SU-DHL-6 (cell line): ENCODE results near the gene MTG1.

Experiments
- H2AFZ ChIP-seq: fragments of 200-600 bp; sonication (generic); 2 replicates; pipeline ENCODE4 v1.6.1; 2014; ENCODE audit warnings: low read depth, mild to moderate bottlenecking, moderate library complexity, mixed read lengths, antibody characterized with exemption, low read length; ENCODE audit not compliant: severe bottlenecking
- H3F3A ChIP-seq: fragments of 200-600 bp; shearing (Covaris generic); 2 replicates; pipeline ENCODE4 v1.6.0; 2016; ENCODE audit warnings: antibody characterized with exemption, mild to moderate bottlenecking; ENCODE audit not compliant: insufficient read depth
- H3K27ac ChIP-seq: fragments of 200-600 bp; sonication (generic); 2 replicates; pipeline ENCODE4 v1.5.1; 2016; ENCODE audit warnings: low read depth, mild to moderate bottlenecking, low read length, moderate library complexity, mixed read lengths
- H3K27me3 ChIP-seq: fragments of 200-600 bp; sonication (generic), shearing (Covaris generic); 2 replicates; pipeline ENCODE4 v1.6.0; 2014; ENCODE audit warnings: mild to moderate bottlenecking, low read length
- H3K36me3 ChIP-seq: fragments of 200-600 bp; sonication (generic); 2 replicates; pipeline ENCODE4 v1.6.1; 2014; ENCODE audit warnings: mild to moderate bottlenecking, low read length, mixed read lengths
- H3K4me2 ChIP-seq: fragments of 300-600, 200-600 bp; shearing (Covaris generic), sonication (generic); 2 replicates; pipeline ENCODE4 v1.6.0; 2014; ENCODE audit warnings: low read length, low read depth, mild to moderate bottlenecking; ENCODE audit not compliant: poor library complexity, severe bottlenecking
- H3K4me3 ChIP-seq: fragments of 200-600 bp; sonication (generic); 2 replicates; pipeline ENCODE4 v1.5.1; 2014; ENCODE audit warnings: antibody characterized with exemption, low read length, mild to moderate bottlenecking, mixed read lengths; ENCODE audit not compliant: insufficient read depth, poor library complexity, severe bottlenecking
- H3K79me2 ChIP-seq: fragments of 200-600 bp; sonication (generic); 2 replicates; pipeline ENCODE4 v1.6.1; 2014; ENCODE audit warnings: mild to moderate bottlenecking, low read length, moderate library complexity; ENCODE audit not compliant: insufficient read depth
- H3K9ac ChIP-seq: fragments of 200-600 bp; sonication (generic); 2 replicates; pipeline ENCODE4 v1.7.0; 2014; ENCODE audit warnings: mild to moderate bottlenecking, low read length
- H3K9me2 ChIP-seq: fragments of 200-600 bp; sonication (generic); replicated peaks from 2 replicates; pipeline ENCODE4 v1.6.1; 2014; ENCODE audit warnings: low read length; ENCODE audit not compliant: insufficient read depth
- H3K9me3 ChIP-seq: fragments of 200-600 bp; sonication (generic); 2 replicates; pipeline ENCODE4 v1.6.1; 2014; ENCODE audit warnings: low read length, mixed read lengths; ENCODE audit not compliant: insufficient read depth
- H4K20me1 ChIP-seq: fragments of 200-600 bp; sonication (generic); 2 replicates; pipeline ENCODE4 v1.6.1; 2014; ENCODE audit warnings: low read depth, mild to moderate bottlenecking, antibody characterized with exemption, low read length, moderate library complexity, mixed read lengths
- EZH2phosphoT487 ChIP-seq: fragments of 200-600 bp; sonication (generic), shearing (Covaris generic); conservative IDR thresholded peaks from 2 replicates; pipeline ENCODE4 v1.6.1; 2018; ENCODE audit warnings: mild to moderate bottlenecking, antibody characterized with exemption, low read length, moderate library complexity, mixed read lengths
- TF ChIP-seq, protein P1 (sequence below): fragments of 200-600 bp; sonication (generic); IDR thresholded peaks from one replicate; pipeline ENCODE4 v1.5.1; 2017; ENCODE audit warnings: antibody characterized with exemption, mild to moderate bottlenecking, low read length, moderate library complexity; ENCODE audit not compliant: insufficient read depth, poor library complexity, severe bottlenecking

The MTG1 gene

DNA sequence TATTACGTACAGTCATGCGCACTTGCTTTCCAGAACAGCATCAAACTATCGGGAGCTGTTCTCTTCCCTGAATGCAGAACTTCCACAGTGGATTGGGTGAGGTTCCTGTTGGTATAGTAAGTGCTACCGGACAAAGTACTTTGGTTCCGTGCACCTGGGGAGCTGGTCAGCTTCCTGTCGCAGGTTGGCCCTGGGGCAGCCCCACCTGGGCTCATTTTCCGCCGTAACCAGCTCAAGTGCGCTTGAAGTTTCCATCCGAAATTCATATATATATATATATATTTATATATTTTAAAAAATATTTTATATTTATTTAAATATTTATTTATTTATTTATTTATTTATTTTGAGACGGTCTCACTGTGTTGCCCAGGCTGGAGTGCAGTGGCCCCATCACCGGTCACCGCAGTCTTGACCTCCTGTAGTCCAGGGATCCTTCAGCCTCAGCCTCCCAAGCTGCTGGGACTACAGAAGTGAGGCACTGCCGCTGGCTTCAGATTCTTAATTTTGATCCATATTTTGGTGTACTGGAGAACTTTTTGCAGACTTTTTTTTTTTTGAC, 66.3 kb downstream of the MTG1 start:
- H3K4me2 ChIP-seq = no peak overlapping the region
- H3K27ac ChIP-seq = no peak overlapping the region
- H3K4me3 ChIP-seq = no peak overlapping the region
- no peaks in the 10 kb centered on the region for H4K20me1 ChIP-seq
- H3K9me2 ChIP-seq = no peaks in the 10 kb centered on the region
- no peaks in the 10 kb centered on the region for H3K79me2 ChIP-seq
- H3K9me3 ChIP-seq = no peaks in the 10 kb centered on the region
- H3K27me3 ChIP-seq = no peaks in the 10 kb centered on the region
- H2AFZ ChIP-seq = no peak overlapping the region
- H3K36me3 ChIP-seq = no peaks in the 10 kb centered on the region
- no peak overlapping the region for H3K9ac ChIP-seq
- no peak for TF ChIP-seq EZH2phosphoT487
- TF ChIP-seq, protein P1, sequence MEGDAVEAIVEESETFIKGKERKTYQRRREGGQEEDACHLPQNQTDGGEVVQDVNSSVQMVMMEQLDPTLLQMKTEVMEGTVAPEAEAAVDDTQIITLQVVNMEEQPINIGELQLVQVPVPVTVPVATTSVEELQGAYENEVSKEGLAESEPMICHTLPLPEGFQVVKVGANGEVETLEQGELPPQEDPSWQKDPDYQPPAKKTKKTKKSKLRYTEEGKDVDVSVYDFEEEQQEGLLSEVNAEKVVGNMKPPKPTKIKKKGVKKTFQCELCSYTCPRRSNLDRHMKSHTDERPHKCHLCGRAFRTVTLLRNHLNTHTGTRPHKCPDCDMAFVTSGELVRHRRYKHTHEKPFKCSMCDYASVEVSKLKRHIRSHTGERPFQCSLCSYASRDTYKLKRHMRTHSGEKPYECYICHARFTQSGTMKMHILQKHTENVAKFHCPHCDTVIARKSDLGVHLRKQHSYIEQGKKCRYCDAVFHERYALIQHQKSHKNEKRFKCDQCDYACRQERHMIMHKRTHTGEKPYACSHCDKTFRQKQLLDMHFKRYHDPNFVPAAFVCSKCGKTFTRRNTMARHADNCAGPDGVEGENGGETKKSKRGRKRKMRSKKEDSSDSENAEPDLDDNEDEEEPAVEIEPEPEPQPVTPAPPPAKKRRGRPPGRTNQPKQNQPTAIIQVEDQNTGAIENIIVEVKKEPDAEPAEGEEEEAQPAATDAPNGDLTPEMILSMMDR = no peak
- no peaks in the 10 kb centered on the region for H3F3A ChIP-seq

- Histone ChIP-seq H3K4me2 (no peak overlapping the region), H4K20me1 (no peaks in the 10 kb centered on the region), H3K9me2 (no peaks in the 10 kb centered on the region), H3F3A (no peaks in the 10 kb centered on the region), H3K27ac (no peak overlapping the region), H3K79me2 (no peaks in the 10 kb centered on the region), H3K36me3 (no peaks in the 10 kb centered on the region), H3K27me3 (no peaks in the 10 kb centered on the region), H3K9me3 (no peaks in the 10 kb centered on the region), H3K9ac (no peak overlapping the region), H2AFZ (no peak overlapping the region), H3K4me3 (no peak overlapping the region)
- TF ChIP-seq, protein P1 = no peak
- no peak for TF ChIP-seq EZH2phosphoT487
These were observed 67.1 kb downstream of the MTG1 start for GRCh38 chr10:133461027-133461426.

DNA sequence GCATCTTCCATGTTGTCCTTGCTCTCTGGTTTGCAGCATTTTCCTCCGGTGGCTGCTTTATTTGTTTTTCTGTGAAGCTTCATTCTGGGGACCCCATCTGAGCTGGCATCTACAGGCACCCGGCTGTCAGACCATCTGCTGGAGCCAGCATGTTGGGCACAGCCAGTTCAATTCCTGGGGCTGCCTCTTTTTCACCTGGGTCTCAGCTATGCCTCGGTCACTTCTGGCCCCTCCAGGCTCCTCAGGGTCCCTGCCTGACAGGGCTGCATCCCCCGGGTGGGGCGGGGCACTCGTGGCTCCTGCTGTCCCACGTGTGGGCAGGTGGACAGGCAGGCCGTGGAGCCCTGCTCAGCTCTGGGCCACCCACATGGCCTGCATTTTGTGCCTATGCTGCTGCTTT, 67.9 kb downstream of the MTG1 start:
- no peak overlapping the region for H3K4me2 ChIP-seq
- H3K9me2 ChIP-seq = no peaks in the 10 kb centered on the region
- no peaks in the 10 kb centered on the region for H3K36me3 ChIP-seq
- no peaks in the 10 kb centered on the region for H3K27me3 ChIP-seq
- H3K27ac ChIP-seq = no peak overlapping the region
- no peaks in the 10 kb centered on the region for H3K9me3 ChIP-seq
- H4K20me1 ChIP-seq = no peaks in the 10 kb centered on the region
- no peak overlapping the region for H3K9ac ChIP-seq
- H3K79me2 ChIP-seq = no peaks in the 10 kb centered on the region
- no peak overlapping the region for H2AFZ ChIP-seq
- H3F3A ChIP-seq = no peaks in the 10 kb centered on the region
- TF ChIP-seq EZH2phosphoT487 = no peak
- TF ChIP-seq, protein P1 = no peak
- H3K4me3 ChIP-seq = no peak overlapping the region
